PC-3 (cell line): ENCODE data around the gene SLC23A1. TPM values are rescaled to one million over a fixed set of nuclear protein-coding genes. Genes with fewer than 3 reads are reported as not detected.
"Not testable (repeated sequence)": the region's sequence is repeated elsewhere in the genome, so short reads cannot be mapped to it uniquely, and the experiment has no call there.

Experiments used
- ATAC-seq: fragments of 200-7000 bp; cut with Tn5 transposase; 2 replicates; pipeline ENCODE4 v1.9.1; 2020; ENCODE audit warnings: mild to moderate bottlenecking, moderate library complexity
- BruUV-seq: library from RNA; stranded (reverse); fragments of 400-500 nt; replicated peaks from 2 replicates; lab custom pipeline; 2021; lab: Mats Ljungman, UMichigan
- CTCF ChIA-PET: fragments of 300-600 bp; sonication (Branson Sonifier 250); formaldehyde crosslinking; loops from one replicate; lab custom pipeline; 2022; ENCODE audit warnings: antibody characterized with exemption; lab: Charles Lee
- POLR2A ChIA-PET: fragments of 300-600 bp; sonication (Branson Sonifier 250); formaldehyde crosslinking; loops from one replicate; lab custom pipeline; 2022; ENCODE audit warnings: antibody characterized with exemption; ENCODE audit not compliant: unreplicated experiment; lab: Charles Lee
- DNase-seq: peaks from one replicate; pipeline ENCODE4 v3.0.0-alpha.2; 2015
- H2AFZ ChIP-seq: fragments of 300-600 bp; sonication (generic); 2 replicates; pipeline ENCODE4 v1.6.0; 2016; ENCODE audit warnings: antibody characterized with exemption, low read length
- H3F3A ChIP-seq: fragments of 300-600 bp; sonication (generic); one replicate; pipeline ENCODE4 v1.6.0; 2017; ENCODE audit warnings: antibody characterized with exemption, low read length, control low read depth, mild to moderate bottlenecking; ENCODE audit not compliant: unreplicated experiment
- H3K27ac ChIP-seq: fragments of 300-600 bp; sonication (generic); 2 replicates; pipeline ENCODE4 v1.5.1; 2016; ENCODE audit warnings: mild to moderate bottlenecking, low read length
- H3K27me3 ChIP-seq: fragments of 300-600 bp; sonication (generic); 2 replicates; pipeline ENCODE4 v1.6.1; 2016; ENCODE audit warnings: low read length, mixed read lengths
- H3K36me3 ChIP-seq: fragments of 300-600 bp; sonication (generic); 2 replicates; pipeline ENCODE4 v1.6.1; 2016; ENCODE audit warnings: low read depth, mixed run types, low read length, mixed read lengths
- H3K4me1 ChIP-seq: fragments of 300-600 bp; sonication (generic); 2 replicates; pipeline ENCODE4 v1.5.1; 2016; ENCODE audit warnings: low read length; ENCODE audit not compliant: insufficient read depth
- H3K4me2 ChIP-seq: fragments of 300-600 bp; sonication (generic); 2 replicates; pipeline ENCODE4 v1.6.0; 2016; ENCODE audit warnings: low read length
- H3K4me3 ChIP-seq: fragments of 300-600 bp; sonication (generic); 2 replicates; pipeline ENCODE4 v1.5.1; 2016; ENCODE audit warnings: mild to moderate bottlenecking, low read length, mixed read lengths
- H3K79me2 ChIP-seq: fragments of 300-600 bp; sonication (generic); 2 replicates; pipeline ENCODE4 v1.6.1; 2017; ENCODE audit warnings: low read length, mixed read lengths
- H3K9ac ChIP-seq: fragments of 300-600 bp; sonication (generic); 2 replicates; pipeline ENCODE4 v1.6.0; 2016; ENCODE audit warnings: mild to moderate bottlenecking, low read length
- H3K9me2 ChIP-seq: fragments of 300-600 bp; sonication (generic); replicated peaks from 2 replicates; pipeline ENCODE4 v1.6.1; 2016; ENCODE audit warnings: mixed run types, low read length, mixed read lengths
- H3K9me3 ChIP-seq: fragments of 300-600 bp; sonication (generic); 2 replicates; pipeline ENCODE4 v1.6.1; 2016; ENCODE audit warnings: low read length, mixed read lengths
- H4K20me1 ChIP-seq: fragments of 300-600 bp; sonication (generic); 2 replicates; pipeline ENCODE4 v1.6.1; 2016; ENCODE audit warnings: low read length, mixed read lengths
- EZH2 ChIP-seq: fragments of 300-600 bp; sonication (generic); IDR thresholded peaks from one replicate; pipeline ENCODE4 v1.6.1; 2017; ENCODE audit warnings: antibody characterized with exemption, mild to moderate bottlenecking, low read length; ENCODE audit not compliant: unreplicated experiment
- EZH2phosphoT487 ChIP-seq: fragments of 300-600 bp; sonication (generic); IDR thresholded peaks from 2 replicates; pipeline ENCODE4 v1.6.1; 2018; ENCODE audit warnings: mild to moderate bottlenecking, antibody characterized with exemption, low read length, borderline replicate concordance
- intact Hi-C: fragments of 100-400 bp; cut with micrococcal nuclease; formaldehyde crosslinking; loops from 2 replicates; pipeline ENCODE4 v1.9.0; 2023
- total RNA-seq: library from RNA; depleted of rRNA; stranded (reverse); fragments of >200 nt; gene quantifications from 2 replicates; pipeline ENCODE4 v1.2.3, GENCODE V29; 2014
- TF ChIP-seq, protein P1 (sequence below): fragments of 300-600 bp; sonication (generic); conservative IDR thresholded peaks from 2 replicates; pipeline ENCODE4 v1.5.1; 2017; ENCODE audit warnings: antibody characterized with exemption, low read depth, mild to moderate bottlenecking, low read length

Gene SLC23A1
- total RNA-seq, 1 experiment from 2014 or later = not detected

DNA sequence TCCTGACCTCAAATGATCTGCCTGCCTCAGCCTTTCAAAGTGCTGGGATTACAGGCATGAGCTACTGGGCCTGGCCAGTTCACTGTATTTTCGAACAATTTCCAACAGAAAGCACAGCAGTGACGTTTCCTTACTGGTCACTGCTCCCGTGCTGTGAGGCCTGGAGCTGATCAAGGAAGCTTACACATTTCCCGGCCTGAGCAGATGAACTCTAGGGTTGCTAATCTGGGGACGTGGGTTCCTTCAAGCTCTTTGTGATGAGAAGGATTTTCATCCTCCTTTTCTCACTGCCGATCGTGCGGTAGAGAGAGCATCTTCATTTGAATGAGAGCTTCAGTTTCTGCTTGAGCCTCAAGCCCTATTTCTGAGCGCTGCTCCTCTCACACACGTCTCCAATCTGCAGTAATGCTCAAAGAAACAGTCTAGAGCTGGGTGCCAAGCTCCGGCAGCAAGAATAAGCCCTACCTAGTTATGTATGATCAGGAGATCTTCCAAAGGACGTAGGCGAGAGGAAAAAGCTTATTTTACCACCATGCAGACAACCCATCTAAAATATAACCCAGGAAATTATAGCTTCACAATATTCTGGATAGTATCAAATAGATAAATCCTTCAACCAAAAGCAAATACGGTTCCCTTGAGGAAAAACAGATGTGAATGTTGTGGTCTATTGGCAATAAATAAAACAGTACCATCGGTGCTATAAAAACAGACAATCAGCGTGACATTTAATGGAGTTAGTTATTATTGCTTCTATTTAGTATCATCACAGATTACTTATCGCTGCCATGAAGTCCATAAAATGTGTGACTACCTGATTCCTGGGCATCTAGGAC, 28.1 kb upstream of the SLC23A1 start:
- H2AFZ ChIP-seq = no peak overlapping the region
- no peaks in the 10 kb centered on the region for H3F3A ChIP-seq
- ChIA-PET CTCF (no interaction called here), POLR2A (interaction anchor here (0.5 kb wide), 1 partner anchor 28 kb away, joined by 3 read pairs; the partner anchor contains the start of gene DNAJC18)
- no peaks in the 10 kb centered on the region for H3K27me3 ChIP-seq
- no peaks in the 10 kb centered on the region for H3K36me3 ChIP-seq
- H4K20me1 ChIP-seq = no peaks in the 10 kb centered on the region
- intact Hi-C loops = no loop called here
- ATAC-seq (no peak), DNase-seq (no peak)
- H3K4me2 ChIP-seq = no peak overlapping the region
- no peaks in the 10 kb centered on the region for H3K9me2 ChIP-seq
- H3K4me3 ChIP-seq = no peak overlapping the region
- BruUV-seq = no TSS peak
- H3K79me2 ChIP-seq = no peaks in the 10 kb centered on the region
- H3K9ac ChIP-seq = no peak overlapping the region
- H3K4me1 ChIP-seq = no peaks in the 10 kb centered on the region
- TF ChIP-seq EZH2 (no peak), EZH2phosphoT487 (no peak)
- TF ChIP-seq, protein P1, sequence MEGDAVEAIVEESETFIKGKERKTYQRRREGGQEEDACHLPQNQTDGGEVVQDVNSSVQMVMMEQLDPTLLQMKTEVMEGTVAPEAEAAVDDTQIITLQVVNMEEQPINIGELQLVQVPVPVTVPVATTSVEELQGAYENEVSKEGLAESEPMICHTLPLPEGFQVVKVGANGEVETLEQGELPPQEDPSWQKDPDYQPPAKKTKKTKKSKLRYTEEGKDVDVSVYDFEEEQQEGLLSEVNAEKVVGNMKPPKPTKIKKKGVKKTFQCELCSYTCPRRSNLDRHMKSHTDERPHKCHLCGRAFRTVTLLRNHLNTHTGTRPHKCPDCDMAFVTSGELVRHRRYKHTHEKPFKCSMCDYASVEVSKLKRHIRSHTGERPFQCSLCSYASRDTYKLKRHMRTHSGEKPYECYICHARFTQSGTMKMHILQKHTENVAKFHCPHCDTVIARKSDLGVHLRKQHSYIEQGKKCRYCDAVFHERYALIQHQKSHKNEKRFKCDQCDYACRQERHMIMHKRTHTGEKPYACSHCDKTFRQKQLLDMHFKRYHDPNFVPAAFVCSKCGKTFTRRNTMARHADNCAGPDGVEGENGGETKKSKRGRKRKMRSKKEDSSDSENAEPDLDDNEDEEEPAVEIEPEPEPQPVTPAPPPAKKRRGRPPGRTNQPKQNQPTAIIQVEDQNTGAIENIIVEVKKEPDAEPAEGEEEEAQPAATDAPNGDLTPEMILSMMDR = no peak
- no peak overlapping the region for H3K27ac ChIP-seq
- H3K9me3 ChIP-seq = no peaks in the 10 kb centered on the region

DNA sequence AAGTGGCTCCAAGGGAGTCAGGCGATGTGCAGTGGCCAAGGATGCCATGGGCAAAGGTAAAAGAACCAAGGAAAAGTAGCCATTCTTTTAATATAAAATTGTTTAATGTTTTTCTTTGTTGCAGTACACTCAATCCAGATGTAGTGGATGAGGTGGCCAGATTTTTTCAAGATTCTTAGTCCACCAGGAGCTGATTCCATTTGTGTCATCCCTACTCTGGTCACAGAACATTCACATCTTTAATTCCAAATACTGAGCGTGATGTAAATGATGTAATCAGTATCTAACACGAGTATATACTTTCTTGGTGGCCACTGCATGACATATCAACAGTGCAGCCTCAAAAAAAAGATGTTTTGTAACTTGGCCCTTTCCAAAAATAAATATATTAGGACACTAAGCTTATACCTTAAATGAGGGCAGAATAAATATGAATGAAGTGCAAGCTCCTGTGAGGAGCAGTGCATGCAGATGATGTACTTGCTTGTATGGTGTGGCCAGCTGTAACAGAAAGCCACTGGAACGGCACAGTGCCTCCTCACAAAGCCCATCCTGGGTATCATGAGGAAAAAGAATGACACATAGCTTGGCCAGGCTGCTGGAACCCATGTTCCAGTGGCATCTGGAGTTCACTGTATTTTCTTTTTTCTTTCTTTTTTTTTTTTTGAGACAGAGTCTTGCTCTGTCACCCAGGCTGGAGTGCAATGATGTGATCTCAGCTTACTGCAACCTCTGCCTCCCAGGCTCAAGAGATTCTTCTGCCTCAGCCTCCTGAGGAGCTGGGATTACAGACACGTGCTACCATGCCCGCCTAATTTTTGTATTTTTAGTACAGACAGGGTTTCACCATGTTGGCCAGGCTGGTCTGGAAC, 27.3 kb upstream of the SLC23A1 start:
- Histone ChIP-seq H2AFZ (no peak overlapping the region), H3K9me2 (no peaks in the 10 kb centered on the region), H3K4me2 (no peak overlapping the region), H3K79me2 (no peaks in the 10 kb centered on the region), H3K9ac (no peak overlapping the region), H3K9me3 (no peaks in the 10 kb centered on the region), H3K27ac (no peak overlapping the region), H3K4me1 (no peaks in the 10 kb centered on the region), H3K4me3 (no peak overlapping the region), H3F3A (no peaks in the 10 kb centered on the region), H3K36me3 (no peaks in the 10 kb centered on the region), H4K20me1 (no peaks in the 10 kb centered on the region), H3K27me3 (no peaks in the 10 kb centered on the region)
- intact Hi-C loops = no loop called here
- CTCF ChIA-PET = interaction anchor here (0.6 kb wide), 1 partner anchor 1780 kb away, joined by 3 read pairs; no protein-coding TSS in a partner anchor
- BruUV-seq = no TSS peak
- POLR2A ChIA-PET = interaction anchor here (0.5 kb wide), 1 partner anchor 142 kb away, joined by 4 read pairs; no protein-coding TSS in a partner anchor
- ATAC-seq = no peak
- DNase-seq = no peak
- TF ChIP-seq, protein P1 = no peak
- TF ChIP-seq EZH2 (no peak), EZH2phosphoT487 (no peak)

- intact Hi-C loops, H3F3A ChIP-seq, H3K79me2 ChIP-seq, CTCF ChIA-PET, H2AFZ ChIP-seq, H3K9ac ChIP-seq, H4K20me1 ChIP-seq, DNase-seq, H3K4me3 ChIP-seq, ATAC-seq, H3K27me3 ChIP-seq, H3K9me2 ChIP-seq, H3K36me3 ChIP-seq, H3K9me3 ChIP-seq, H3K4me1 ChIP-seq, BruUV-seq, H3K27ac ChIP-seq, POLR2A ChIA-PET, H3K4me2 ChIP-seq: not testable (repeated sequence)
These were observed 26.0 kb upstream of the SLC23A1 start for GRCh38 chr5:139409116-139409515.
